GM12878 (cell line): ENCODE data around the gene PHYKPL. TPM values are rescaled to one million over a fixed set of nuclear protein-coding genes. Genes with fewer than 3 reads are reported as not detected.

Source experiments
- ATAC-seq: fragments of 200-7000 bp; cut with Tn5 transposase; 3 replicates; pipeline ENCODE4 v1.9.1; 2020; ENCODE audit warnings: mild to moderate bottlenecking, moderate library complexity
- BruUV-seq: library from RNA; stranded (reverse); fragments of 400-500 nt; replicated peaks from 2 replicates; lab custom pipeline; 2021; lab: Mats Ljungman, UMichigan
- CTCF ChIA-PET: fragments of 300-600 bp; sonication (Branson Sonifier 250); formaldehyde crosslinking; extraction: SDS; loops from one replicate; lab custom pipeline; 2021; ENCODE audit warnings: inconsistent platforms; lab: Yijun Ruan, JAX
- POLR2A ChIA-PET: fragments of 350-600 bp; formaldehyde crosslinking; extraction: SDS; loops from one replicate; lab custom pipeline; 2021; ENCODE audit warnings: inconsistent platforms; lab: Charles Lee
- RAD21 ChIA-PET: fragments of 300-600 bp; sonication (Branson Sonifier 250); formaldehyde crosslinking; loops from one replicate; lab custom pipeline; 2023; ENCODE audit warnings: antibody characterized with exemption; ENCODE audit not compliant: unreplicated experiment; lab: Charles Lee
- SMC1A ChIA-PET: fragments of 300-600 bp; sonication (Branson Sonifier 250); formaldehyde crosslinking; loops from one replicate; lab custom pipeline; 2023; ENCODE audit not compliant: unreplicated experiment, uncharacterized antibody; lab: Charles Lee
- DNase-seq: peaks from one replicate; pipeline ENCODE4 v3.0.0-alpha.2; 2011; ENCODE audit warnings: low read depth, low spot score
- FAIRE-seq: peaks from 3 replicates; lab custom pipeline; 2011; peaks lifted over from hg19 to GRCh38; lab: Jason Lieb, UNC
- H2AFZ ChIP-seq: 2 replicates; pipeline ENCODE4 v1.6.0; 2011; ENCODE audit warnings: low read depth, low read length, control low read depth; ENCODE audit not compliant: control insufficient read depth
- H3K27ac ChIP-seq: 2 replicates; pipeline ENCODE4 v1.5.1; 2011; ENCODE audit warnings: control low read depth; ENCODE audit not compliant: control insufficient read depth, insufficient read depth
- H3K27me3 ChIP-seq, 2 experiments: replicated peaks in 1 of 2; 2 replicates each; pipeline versions ENCODE4 v1.6.0 to v1.6.1; 2011; ENCODE audit warnings: low read length in 1 of 2; ENCODE audit not compliant: control insufficient read depth in 2 of 2, insufficient read depth in 2 of 2
- H3K36me3 ChIP-seq, 2 experiments: 2 replicates each; pipeline ENCODE4 v1.5.1; 2011; ENCODE audit warnings: low read length in 1 of 2; ENCODE audit not compliant: control insufficient read depth in 2 of 2, insufficient read depth in 2 of 2
- H3K4me1 ChIP-seq: 2 replicates; pipeline ENCODE4 v1.6.1; 2011; ENCODE audit warnings: mild to moderate bottlenecking, low read length, moderate library complexity, mixed read lengths; ENCODE audit not compliant: control insufficient read depth, insufficient read depth
- H3K4me2 ChIP-seq: 2 replicates; pipeline ENCODE4 v1.6.0; 2011; ENCODE audit warnings: control low read depth; ENCODE audit not compliant: control insufficient read depth, insufficient read depth
- H3K4me3 ChIP-seq: fragments of 200-600 bp; sonication (generic); 2 replicates; pipeline ENCODE4 v1.5.1; 2016
- H3K79me2 ChIP-seq: 2 replicates; pipeline ENCODE4 v1.6.0; 2011; ENCODE audit warnings: low read length; ENCODE audit not compliant: control insufficient read depth, insufficient read depth
- H3K9ac ChIP-seq: 2 replicates; pipeline ENCODE4 v1.8.0; 2011; ENCODE audit warnings: low read length, control low read depth, mixed read lengths; ENCODE audit not compliant: control insufficient read depth, insufficient read depth
- H3K9me3 ChIP-seq: replicated peaks from 3 replicates; pipeline ENCODE4 v1.5.1; 2011; ENCODE audit warnings: mild to moderate bottlenecking, low read length; ENCODE audit not compliant: control insufficient read depth, insufficient read depth
- H4K20me1 ChIP-seq: 2 replicates; pipeline ENCODE4 v1.6.0; 2011; ENCODE audit not compliant: control insufficient read depth, insufficient read depth
- IKZF2 ChIP-seq, 2 experiments: fragments of 450-650 bp; IDR thresholded peaks; 2 replicates each; pipeline ENCODE4 v1.6.1; 2017; ENCODE audit warnings: mild to moderate bottlenecking in 2 of 2, moderate library complexity in 2 of 2
- IRF4 ChIP-seq: IDR thresholded peaks from 2 replicates; pipeline ENCODE4 v1.6.1; 2011; ENCODE audit warnings: low read depth, low read length
- MTA2 ChIP-seq: fragments of 450-650 bp; IDR thresholded peaks from 2 replicates; pipeline ENCODE4 v1.6.1; 2016; ENCODE audit warnings: low read depth, mild to moderate bottlenecking, moderate library complexity
- NR2C1 ChIP-seq: fragments of 450-650 bp; IDR thresholded peaks from 2 replicates; pipeline ENCODE4 v1.6.1; 2017; ENCODE audit warnings: antibody characterized with exemption, mild to moderate bottlenecking, moderate library complexity
- POLR2A ChIP-seq: IDR thresholded peaks from 2 replicates; pipeline ENCODE4 v1.6.1; 2011; ENCODE audit warnings: low read depth, mild to moderate bottlenecking, low read length
- SMC3 ChIP-seq: IDR thresholded peaks from 2 replicates; pipeline ENCODE4 v1.6.1; 2011; ENCODE audit warnings: low read length, improper control_type of control experiment, borderline replicate concordance
- STAT3 ChIP-seq: IDR thresholded peaks from 2 replicates; pipeline ENCODE4 v1.6.1; 2011; ENCODE audit warnings: low read depth, low read length, improper control_type of control experiment
- TCF12 ChIP-seq: IDR thresholded peaks from 2 replicates; pipeline ENCODE4 v1.6.1; 2011; ENCODE audit warnings: low read depth, mild to moderate bottlenecking, low read length
- YBX1 ChIP-seq: fragments of 450-650 bp; IDR thresholded peaks from 2 replicates; pipeline ENCODE4 v1.6.1; 2016; ENCODE audit warnings: antibody characterized with exemption
- ZBED1 ChIP-seq: IDR thresholded peaks from 2 replicates; pipeline ENCODE4 v1.6.1; 2016; ENCODE audit warnings: borderline replicate concordance
- ZNF622 ChIP-seq: fragments of 450-650 bp; IDR thresholded peaks from 2 replicates; pipeline ENCODE4 v1.6.1; 2017; ENCODE audit warnings: mild to moderate bottlenecking, inconsistent platforms
- WGBS: methylation state at CpG from one replicate; pipeline ENCODE4 v1.1.6; 2016; ENCODE audit warnings: low lambda C conversion rate; ENCODE audit not compliant: insufficient replicate concordance, insufficient coverage; ENCODE audit errors: missing lambda C conversion rate; 5-methylcytosine and 5-hydroxymethylcytosine counted together
- in situ Hi-C: fragments of 300-500 bp; cut with MboI; formaldehyde crosslinking; loops from 9 replicates; pipeline ENCODE4 v1.14.3; 2018; ENCODE audit warnings: mixed read lengths
- intact Hi-C: fragments of 100-400 bp; cut with micrococcal nuclease; formaldehyde crosslinking; loops from one replicate; pipeline ENCODE4 v1.14.2; 2022; ENCODE audit not compliant: unreplicated experiment
- polyA plus RNA-seq, 11 experiments: library from polyadenylated mRNA; depleted of rRNA in 4 of 11; unstranded in 6 of 11; stranded (reverse) in 5 of 11; fragments of >200 nt; fragmentation: Nextera tagmentation in 4 of 11; fragmentation: Illumina TruSeq in 1 of 11; extraction: Ambion mirVana in 4 of 11; extraction: Trizol in 1 of 11; gene quantifications; 1 replicate in 1 of 11; 2 replicates in 10 of 11; pipeline versions ENCODE4 v1.2.1 to v1.2.3, GENCODE V29; 2011 to 2016; ENCODE audit warnings: inconsistent platforms in 2 of 11, missing spikeins in 2 of 11, low read depth in 1 of 11
- total RNA-seq, 4 experiments: library from RNA; depleted of rRNA in 3 of 4; stranded (reverse); fragments of >200 nt in 3 of 4; fragmentation: Illumina TruSeq in 1 of 4; extraction: Trizol in 1 of 4; gene quantifications; 2 replicates each; pipeline versions ENCODE4 v1.2.1 to v1.2.3, GENCODE V29; 2013 to 2021
- TF ChIP-seq, protein P1 (sequence below): fragments of 450-650 bp; IDR thresholded peaks from 2 replicates; pipeline ENCODE4 v1.6.1; 2017; ENCODE audit warnings: mild to moderate bottlenecking, moderate library complexity

Gene PHYKPL
- total and polyA plus RNA-seq, 10 of the 15 experiments (the other 5 are each of a cell fraction or from before 2014, with no cell fraction given) = 4.5 to 53.9 (median 25.6) TPM

DNA sequence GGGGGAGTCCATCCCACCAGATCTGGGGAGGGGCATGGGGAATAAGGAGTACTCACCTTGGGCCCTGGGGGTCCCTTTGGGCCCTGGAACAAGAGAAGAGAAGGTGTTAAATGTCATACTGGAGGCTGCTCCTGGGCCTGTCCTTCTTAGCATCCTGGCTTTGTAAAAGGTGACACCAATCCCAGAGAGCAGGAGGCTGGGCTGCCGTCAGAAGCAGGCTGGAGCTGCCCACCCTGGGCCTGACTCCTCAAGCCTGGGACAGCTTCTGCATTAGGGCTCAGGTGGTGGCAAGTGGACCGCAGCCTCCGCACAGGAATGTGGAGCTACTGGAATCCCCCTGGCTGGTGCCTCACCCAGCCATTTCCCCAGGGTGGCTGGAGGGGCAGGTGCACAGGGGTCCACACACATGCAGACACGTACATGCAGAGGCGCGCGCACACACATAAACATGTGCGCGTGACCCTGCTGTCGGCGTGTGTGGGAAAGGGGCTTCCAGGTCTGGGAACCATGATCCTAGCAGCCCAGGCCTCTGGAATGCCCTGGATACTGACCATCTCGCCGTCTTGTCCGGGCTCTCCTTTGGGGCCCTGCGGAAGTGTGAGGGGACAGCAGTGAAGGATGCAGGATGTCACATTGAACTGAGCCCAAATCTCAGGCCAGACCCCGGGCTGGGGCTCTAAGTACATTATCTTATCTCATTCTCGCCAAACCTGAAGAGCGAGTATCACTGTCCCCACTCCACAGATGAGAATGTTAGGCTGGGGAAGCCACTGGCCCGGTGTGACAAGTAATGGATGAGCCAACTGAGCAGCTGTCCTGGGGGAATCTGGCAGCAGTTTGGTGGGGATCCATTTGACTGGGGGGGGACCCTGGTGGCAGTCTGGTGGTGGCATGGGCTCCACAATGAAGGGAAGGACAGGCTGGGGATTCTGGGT lies 29.3 kb upstream of the PHYKPL start (continued):
- TF ChIP-seq, protein P1, sequence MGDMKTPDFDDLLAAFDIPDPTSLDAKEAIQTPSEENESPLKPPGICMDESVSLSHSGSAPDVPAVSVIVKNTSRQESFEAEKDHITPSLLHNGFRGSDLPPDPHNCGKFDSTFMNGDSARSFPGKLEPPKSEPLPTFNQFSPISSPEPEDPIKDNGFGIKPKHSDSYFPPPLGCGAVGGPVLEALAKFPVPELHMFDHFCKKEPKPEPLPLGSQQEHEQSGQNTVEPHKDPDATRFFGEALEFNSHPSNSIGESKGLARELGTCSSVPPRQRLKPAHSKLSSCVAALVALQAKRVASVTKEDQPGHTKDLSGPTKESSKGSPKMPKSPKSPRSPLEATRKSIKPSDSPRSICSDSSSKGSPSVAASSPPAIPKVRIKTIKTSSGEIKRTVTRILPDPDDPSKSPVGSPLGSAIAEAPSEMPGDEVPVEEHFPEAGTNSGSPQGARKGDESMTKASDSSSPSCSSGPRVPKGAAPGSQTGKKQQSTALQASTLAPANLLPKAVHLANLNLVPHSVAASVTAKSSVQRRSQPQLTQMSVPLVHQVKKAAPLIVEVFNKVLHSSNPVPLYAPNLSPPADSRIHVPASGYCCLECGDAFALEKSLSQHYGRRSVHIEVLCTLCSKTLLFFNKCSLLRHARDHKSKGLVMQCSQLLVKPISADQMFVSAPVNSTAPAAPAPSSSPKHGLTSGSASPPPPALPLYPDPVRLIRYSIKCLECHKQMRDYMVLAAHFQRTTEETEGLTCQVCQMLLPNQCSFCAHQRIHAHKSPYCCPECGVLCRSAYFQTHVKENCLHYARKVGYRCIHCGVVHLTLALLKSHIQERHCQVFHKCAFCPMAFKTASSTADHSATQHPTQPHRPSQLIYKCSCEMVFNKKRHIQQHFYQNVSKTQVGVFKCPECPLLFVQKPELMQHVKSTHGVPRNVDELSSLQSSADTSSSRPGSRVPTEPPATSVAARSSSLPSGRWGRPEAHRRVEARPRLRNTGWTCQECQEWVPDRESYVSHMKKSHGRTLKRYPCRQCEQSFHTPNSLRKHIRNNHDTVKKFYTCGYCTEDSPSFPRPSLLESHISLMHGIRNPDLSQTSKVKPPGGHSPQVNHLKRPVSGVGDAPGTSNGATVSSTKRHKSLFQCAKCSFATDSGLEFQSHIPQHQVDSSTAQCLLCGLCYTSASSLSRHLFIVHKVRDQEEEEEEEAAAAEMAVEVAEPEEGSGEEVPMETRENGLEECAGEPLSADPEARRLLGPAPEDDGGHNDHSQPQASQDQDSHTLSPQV = no peak
- no peak for TF ChIP-seq IRF4
- TF ChIP-seq POLR2A = no peak
- TF ChIP-seq MTA2 = no peak
- TF ChIP-seq ZNF622 = no peak

- TF ChIP-seq YBX1 (no peak), SMC3 (no peak), IKZF2 (IDR thresholded peaks at IDR 0.05) (no peak), TCF12 (no peak), STAT3 (no peak), ZBED1 (no peak), ZNF622 (no peak), NR2C1 (no peak)
- RAD21 ChIA-PET = no interaction called here
- Histone ChIP-seq H3K36me3 (no peaks in the 10 kb centered on the region), H3K9me3 (no peaks in the 10 kb centered on the region), H3K79me2 (no peaks in the 10 kb centered on the region), H3K4me2 (no peak overlapping the region), H3K4me1 (no peaks in the 10 kb centered on the region), H4K20me1 (no peaks in the 10 kb centered on the region), H3K27me3 (no peaks in the 10 kb centered on the region; a peak in 1 of 4 replicates), H2AFZ (no peak overlapping the region), H3K9ac (no peak overlapping the region), H3K4me3 (no peak overlapping the region), H3K27ac (no peak overlapping the region)
- in situ Hi-C loops (no loop called here), intact Hi-C loops (no loop called here)
- DNase-seq (no peak), ATAC-seq (no peak), FAIRE-seq (no peak)
- WGBS = 61% methylated on average over 19 of the region's 21 CpGs
- CTCF ChIA-PET = interaction anchor here (1.4 kb wide), 1 partner anchor 10 kb away, joined by 3 read pairs; no protein-coding TSS in a partner anchor
- BruUV-seq = no TSS peak
- SMC1A ChIA-PET = no interaction called here
- POLR2A ChIA-PET = no interaction called here
Observed at GRCh38 chr5:178259623-178260536, 27.3 kb upstream of the PHYKPL start.
